Measurements from ENCODE around the gene ARMC3.

The ARMC3 gene

GRCh38 chr10:22931948-22932347 lies 4.1 kb downstream of the ARMC3 start:
- no peak for DNase-seq (ENCODE audit: low spot score)

GRCh38 chr10:22932626-22933370 lies 4.9 kb downstream of the ARMC3 start:
- no peak for DNase-seq (ENCODE audit: low spot score)

- DNase-seq (ENCODE audit: low spot score): no peak
Observed at GRCh38 chr10:22934726-22935125, 6.9 kb downstream of the ARMC3 start.

- no peak for DNase-seq (ENCODE audit: low spot score)
Observed at GRCh38 chr10:22942437-22942836, 14.6 kb downstream of the ARMC3 start.

GRCh38 chr10:22945934-22946673 lies 18.3 kb downstream of the ARMC3 start:
- DNase-seq (ENCODE audit: low spot score): no peak

- DNase-seq (ENCODE audit: low spot score): no peak
Observed at GRCh38 chr10:22954970-22955369, 27.1 kb downstream of the ARMC3 start.

GRCh38 chr10:22958338-22958737 lies 30.5 kb downstream of the ARMC3 start:
- DNase-seq (ENCODE audit: low spot score): no peak

GRCh38 chr10:22959292-22959691 lies 31.4 kb downstream of the ARMC3 start:
- DNase-seq (ENCODE audit: low spot score): no peak

GRCh38 chr10:22959950-22960349 lies 32.1 kb downstream of the ARMC3 start:
- DNase-seq (ENCODE audit: low spot score): no peak

- DNase-seq (ENCODE audit: low spot score): no peak
Observed at GRCh38 chr10:22962817-22963216, 35.0 kb downstream of the ARMC3 start.

- DNase-seq (ENCODE audit: low spot score): no peak
Observed at GRCh38 chr10:22969704-22970103, 41.9 kb downstream of the ARMC3 start.

GRCh38 chr10:22976534-22976933 lies 48.7 kb downstream of the ARMC3 start:
- no peak for DNase-seq (ENCODE audit: low spot score)

- no peak for DNase-seq (ENCODE audit: low spot score)
Observed at GRCh38 chr10:22977751-22978150, 49.9 kb downstream of the ARMC3 start.

GRCh38 chr10:22978287-22978686 lies 50.4 kb downstream of the ARMC3 start:
- DNase-seq (ENCODE audit: low spot score): no peak

GRCh38 chr10:22978918-22979317 lies 51.1 kb downstream of the ARMC3 start:
- no peak for DNase-seq (ENCODE audit: low spot score)

- no peak for DNase-seq (ENCODE audit: low spot score)
Observed at GRCh38 chr10:22980822-22981221, 53.0 kb downstream of the ARMC3 start.

GRCh38 chr10:22984066-22984465 lies 56.2 kb downstream of the ARMC3 start:
- DNase-seq (ENCODE audit: low spot score): no peak

GRCh38 chr10:22986771-22987542 lies 59.1 kb downstream of the ARMC3 start:
- DNase-seq (ENCODE audit: low spot score): peak; percentile 15

- DNase-seq (ENCODE audit: low spot score): no peak
Observed at GRCh38 chr10:22988581-22989360, 60.9 kb downstream of the ARMC3 start.

- DNase-seq (ENCODE audit: low spot score): no peak
Observed at GRCh38 chr10:22990443-22990842, 62.6 kb downstream of the ARMC3 start.

GRCh38 chr10:22992075-22992474 lies 64.2 kb downstream of the ARMC3 start:
- DNase-seq (ENCODE audit: low spot score): no peak

GRCh38 chr10:22992621-22993020 lies 64.8 kb downstream of the ARMC3 start:
- no peak for DNase-seq (ENCODE audit: low spot score)

All from COLO829 (cell line).